Thymus (tissue), 11 donors: ENCODE results near the gene ZNF487. TPM values are rescaled to one million over a fixed set of nuclear protein-coding genes. Genes with fewer than 3 reads are reported as not detected.
A peak's percentile ranks its signal among the peaks of the same experiment; 100 is the strongest.
"Not testable (repeated sequence)": the region's sequence is repeated elsewhere in the genome, so short reads cannot be mapped to it uniquely, and the experiment has no call there.

Source experiments
- DNase-seq, 9 donors: peaks; one replicate each; pipeline ENCODE4 v3.0.0-alpha.2; 2013; ENCODE audit warnings: low spot score in 9 of 9, low read depth in 6 of 9, missing footprints in 1 of 9
- H3K27ac ChIP-seq, 2 donors: one replicate each; pipeline ENCODE4 v1.5.1; 2013; ENCODE audit warnings: control low read depth in 1 of 2, low read depth in 1 of 2, low read length in 1 of 2, mild to moderate bottlenecking in 1 of 2, moderate library complexity in 1 of 2
- H3K27me3 ChIP-seq, 2 donors: one replicate each; pipeline ENCODE4 v1.5.1; 2013; ENCODE audit warnings: low read length in 1 of 2; ENCODE audit not compliant: control insufficient read depth in 2 of 2, insufficient read depth in 1 of 2
- H3K36me3 ChIP-seq, 2 donors: one replicate each; pipeline ENCODE4 v1.5.1; 2013; ENCODE audit warnings: low read length in 1 of 2, mild to moderate bottlenecking in 1 of 2, moderate library complexity in 1 of 2; ENCODE audit not compliant: control insufficient read depth in 2 of 2, insufficient read depth in 2 of 2
- H3K4me1 ChIP-seq, 2 donors: one replicate each; pipeline ENCODE4 v1.5.1; 2013; ENCODE audit warnings: low read length in 2 of 2; ENCODE audit not compliant: control insufficient read depth in 2 of 2, insufficient read depth in 2 of 2
- H3K4me3 ChIP-seq, 2 donors: one replicate each; pipeline ENCODE4 v1.5.1; 2013; ENCODE audit warnings: low read length in 2 of 2, control low read depth in 1 of 2, mild to moderate bottlenecking in 1 of 2
- H3K9me3 ChIP-seq, 2 donors: one replicate each; pipeline ENCODE4 v1.5.1; 2013; ENCODE audit warnings: low read length in 1 of 2, mild to moderate bottlenecking in 1 of 2; ENCODE audit not compliant: control insufficient read depth in 2 of 2, insufficient read depth in 1 of 2
- WGBS: extraction: QIAGEN DNeasy Blood & Tissue Kit; methylation state at CpG from one replicate; pipeline ENCODE4 v1.1.7; 2013; 5-methylcytosine and 5-hydroxymethylcytosine counted together
- polyA plus RNA-seq: library from polyadenylated mRNA; stranded (reverse); fragments of 200-250 nt; gene quantifications from one replicate; pipeline ENCODE4 v1.2.3, GENCODE V29; 2013
- total RNA-seq: library from RNA; stranded (reverse); fragments of 120-200 nt; gene quantifications from one replicate; pipeline ENCODE4 v1.2.4, GENCODE V29; 2013
- donor health status: healthy.

The ZNF487 gene
- total and polyA plus RNA-seq, 2 donors = 4.9 to 11.6 TPM

- 97% methylated on average over 6 of the region's 6 CpGs for WGBS
- no peak overlapping the region for H3K4me3 ChIP-seq
- H3K36me3 ChIP-seq = no peaks in the 10 kb centered on the region
- no peak overlapping the region for H3K27ac ChIP-seq
- peaks cover 16 to 33% of the 10 kb centered on the region in 2 donors for H3K4me1 ChIP-seq
- H3K27me3 ChIP-seq = no peaks in the 10 kb centered on the region
- peaks cover 0 to 5% of the 10 kb centered on the region in 2 donors for H3K9me3 ChIP-seq
- no peak for DNase-seq
These were observed 15.4 kb upstream of the ZNF487 start for GRCh38 chr10:43421519-43421918.

DNA sequence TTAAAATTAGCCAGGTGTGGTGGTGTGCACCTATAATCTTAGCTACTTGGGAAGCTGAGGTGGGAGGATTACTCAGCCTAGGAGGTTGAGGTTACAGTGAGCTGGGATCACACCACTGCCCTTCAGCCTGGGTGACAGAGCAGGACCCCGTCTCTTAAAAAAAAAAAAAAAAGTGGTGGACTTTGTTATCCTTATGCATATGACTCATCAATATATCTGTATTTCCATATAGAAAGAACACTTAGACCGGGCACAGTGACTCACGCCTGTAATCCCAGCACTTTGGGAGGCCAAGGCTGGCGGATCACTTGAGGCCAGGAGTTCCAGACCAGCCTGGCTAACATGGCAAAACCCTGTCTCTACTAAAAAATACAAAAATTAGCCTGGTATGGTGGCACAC lies 15.0 kb upstream of the ZNF487 start:
- not testable (repeated sequence) for H3K4me3 ChIP-seq, H3K27me3 ChIP-seq, DNase-seq, H3K36me3 ChIP-seq, H3K9me3 ChIP-seq
- Histone ChIP-seq H3K27ac (peak overlapping the region in 1 of 2 donors; percentile 31), H3K4me1 (peaks cover 16 to 34% of the 10 kb centered on the region in 2 donors)
- WGBS = 98% methylated on average over 4 of the region's 4 CpGs

- no peak overlapping the region for H3K4me3 ChIP-seq
- 91% methylated on average over 6 of the region's 6 CpGs for WGBS
- H3K9me3 ChIP-seq = peaks cover 0 to 5% of the 10 kb centered on the region in 2 donors
- H3K4me1 ChIP-seq = peaks cover 6 to 16% of the 10 kb centered on the region in 2 donors
- no peak for DNase-seq
- H3K36me3 ChIP-seq = no peaks in the 10 kb centered on the region
- H3K27me3 ChIP-seq = no peaks in the 10 kb centered on the region
- H3K27ac ChIP-seq = no peak overlapping the region
These were observed 12.5 kb upstream of the ZNF487 start for GRCh38 chr10:43424416-43424815.

GRCh38 chr10:43426476-43426875 lies 10.4 kb upstream of the ZNF487 start:
- 96% methylated on average over 12 of the region's 12 CpGs for WGBS
- H3K27ac ChIP-seq, H3K27me3 ChIP-seq, H3K4me3 ChIP-seq, H3K36me3 ChIP-seq, H3K4me1 ChIP-seq, H3K9me3 ChIP-seq, DNase-seq: not testable (repeated sequence)

GRCh38 chr10:43427166-43427825 lies 9.6 kb upstream of the ZNF487 start:
- Histone ChIP-seq H3K9me3 (no peaks in the 10 kb centered on the region), H3K4me1 (peaks cover 0 to 3% of the 10 kb centered on the region in 2 donors), H3K27me3 (no peaks in the 10 kb centered on the region), H3K27ac (no peak overlapping the region), H3K4me3 (no peak overlapping the region), H3K36me3 (no peaks in the 10 kb centered on the region)
- DNase-seq = peak in 1 of 9 donors; percentile 33
- 82% methylated on average over 12 of the region's 12 CpGs for WGBS

- H3K27ac ChIP-seq = peak overlapping the region in 1 of 2 donors; percentile 15
- no peaks in the 10 kb centered on the region for H3K9me3 ChIP-seq
- no peak overlapping the region for H3K4me3 ChIP-seq
- DNase-seq = no peak
- no peaks in the 10 kb centered on the region for H3K36me3 ChIP-seq
- H3K4me1 ChIP-seq = peaks cover 0 to 3% of the 10 kb centered on the region in 2 donors
- 97% methylated on average over 8 of the region's 8 CpGs for WGBS
- H3K27me3 ChIP-seq = no peaks in the 10 kb centered on the region
These were observed 5.8 kb upstream of the ZNF487 start for GRCh38 chr10:43430926-43431663.

DNA sequence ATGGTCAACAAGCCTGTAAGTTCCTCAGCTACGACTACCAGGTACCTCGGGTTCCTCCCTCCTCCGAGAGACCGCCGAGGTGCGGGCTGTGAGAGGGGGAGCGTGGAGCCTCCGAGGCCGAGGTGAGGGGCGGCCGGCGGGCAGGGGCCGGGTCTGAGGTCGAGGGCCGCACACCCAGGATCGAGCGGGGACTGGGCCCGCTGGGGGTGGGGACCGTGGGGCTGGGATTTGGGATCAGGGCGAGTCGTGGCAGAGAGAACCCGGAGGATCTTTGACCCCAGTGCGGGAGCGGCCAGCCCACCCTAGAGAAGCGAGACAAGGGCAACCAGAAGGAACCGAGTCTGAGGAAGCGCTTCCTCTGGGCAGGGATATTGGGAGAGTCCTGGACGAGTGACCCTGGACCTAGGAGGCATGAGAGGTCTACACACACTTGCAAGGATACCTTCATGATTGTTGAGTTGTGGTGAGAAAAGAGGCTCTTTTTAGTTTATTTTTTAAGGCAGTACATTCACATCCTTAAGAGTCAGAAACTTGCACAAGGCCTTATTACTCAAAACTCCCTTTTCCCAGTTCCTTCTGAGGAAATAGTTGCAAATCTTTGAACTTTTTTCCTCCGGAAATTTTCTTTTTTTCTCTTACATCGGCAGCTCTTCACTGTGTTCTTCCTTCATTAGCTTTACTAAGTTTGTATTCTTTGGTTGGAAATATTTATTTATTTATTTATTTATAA lies 395 bp downstream of the ZNF487 start:
- H3K4me3 ChIP-seq = peak overlapping the region; percentile 68 to 95
- DNase-seq = peak in 1 of 9 donors; percentile 38

DNA sequence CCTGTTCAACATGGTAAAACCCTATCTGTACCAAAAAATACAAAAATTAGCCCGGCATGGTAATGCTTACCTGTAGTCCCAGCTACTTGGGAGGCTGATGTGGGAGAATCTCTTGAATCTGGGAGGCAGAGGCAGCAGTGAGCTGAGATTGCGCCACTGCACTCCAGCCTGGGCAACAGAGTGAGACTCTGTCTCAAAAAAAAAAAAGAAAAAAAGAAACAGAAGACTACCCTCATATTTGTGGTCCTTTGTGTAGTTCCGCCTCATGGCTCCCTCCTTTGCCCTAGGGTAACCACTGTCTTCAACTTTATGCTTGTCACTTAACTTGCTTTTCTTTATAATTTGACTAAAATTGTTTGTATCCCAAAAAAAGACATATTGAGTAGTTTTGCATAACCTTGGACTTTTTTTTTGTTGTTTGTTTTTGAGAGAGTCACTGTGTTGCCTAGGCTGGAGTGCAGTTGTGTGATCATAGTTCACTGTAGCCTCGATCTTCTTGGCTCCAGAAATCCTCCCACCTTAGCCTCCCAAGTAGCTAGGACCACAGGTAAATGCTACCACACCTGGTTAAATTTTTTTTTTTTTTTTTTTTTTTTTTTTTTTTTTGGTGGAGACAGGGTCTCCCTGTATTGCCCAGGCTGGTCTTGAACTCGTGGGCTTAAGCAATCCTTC lies 3.7 kb downstream of the ZNF487 start:
- Histone ChIP-seq H3K9me3 (peaks cover 1 to 4% of the 10 kb centered on the region in 2 donors), H3K4me3 (no peak overlapping the region), H3K36me3 (no peaks in the 10 kb centered on the region), H3K27ac (no peak overlapping the region), H3K27me3 (no peaks in the 10 kb centered on the region), H3K4me1 (peaks cover 3% of the 10 kb centered on the region in 2 donors)
- DNase-seq = no peak
- WGBS = 95% methylated on average over 5 of the region's 5 CpGs

More for the DNA sequence above, 395 bp downstream of the ZNF487 start:
- Histone ChIP-seq H3K4me1 (peaks cover 3% of the 10 kb centered on the region in 2 donors), H3K36me3 (no peaks in the 10 kb centered on the region), H3K9me3 (no peaks in the 10 kb centered on the region), H3K27ac (peak overlapping the region; percentile 88 to 96), H3K27me3 (no peaks in the 10 kb centered on the region)
- WGBS = 18% methylated on average over 30 of the region's 30 CpGs
